Measurements from ENCODE around the gene MREG.
"Not testable (repeated sequence)": the region's sequence is repeated elsewhere in the genome, so short reads cannot be mapped to it uniquely, and the experiment has no call there.

MREG gene

GRCh38 chr2:216018709-216019108 is 5.4 kb upstream of the MREG start:
- DNase-seq, result no peak

DNA sequence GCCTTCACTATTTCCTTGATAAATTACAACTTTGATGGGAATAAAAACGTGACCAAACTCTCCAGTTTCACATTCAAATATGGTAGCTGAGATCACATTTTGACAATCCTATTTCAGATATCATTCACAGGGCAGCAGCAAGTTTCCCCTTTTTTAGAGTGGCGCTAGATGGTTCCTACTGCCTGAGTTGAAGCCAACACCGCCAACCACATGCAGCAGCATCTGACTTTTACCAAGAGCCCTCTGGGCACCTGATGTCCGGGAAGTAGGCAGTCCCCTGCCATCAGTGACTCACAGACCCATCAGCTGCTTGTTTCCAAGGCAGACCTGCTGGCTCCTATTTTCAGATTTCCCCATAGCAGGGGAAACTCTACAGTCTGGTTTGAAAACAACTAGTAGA is 4.0 kb upstream of the MREG start:
- DNase-seq, result peak in 1 of 2 donors; percentile 20

- no peak for DNase-seq
These were observed 3.2 kb upstream of the MREG start for GRCh38 chr2:216016581-216016980.

GRCh38 chr2:216015722-216016464 is 2.5 kb upstream of the MREG start:
- peak; percentile 65 to 68 for DNase-seq

- DNase-seq, result no peak
These were observed 1.6 kb upstream of the MREG start for GRCh38 chr2:216014986-216015385.

- no peak for DNase-seq
These were observed 655 bp upstream of the MREG start for GRCh38 chr2:216014006-216014405.

- no peak for DNase-seq
These were observed 596 bp downstream of the MREG start for GRCh38 chr2:216012830-216013079.

GRCh38 chr2:216012133-216012829 is 1.1 kb downstream of the MREG start:
- DNase-seq, result no peak

DNA sequence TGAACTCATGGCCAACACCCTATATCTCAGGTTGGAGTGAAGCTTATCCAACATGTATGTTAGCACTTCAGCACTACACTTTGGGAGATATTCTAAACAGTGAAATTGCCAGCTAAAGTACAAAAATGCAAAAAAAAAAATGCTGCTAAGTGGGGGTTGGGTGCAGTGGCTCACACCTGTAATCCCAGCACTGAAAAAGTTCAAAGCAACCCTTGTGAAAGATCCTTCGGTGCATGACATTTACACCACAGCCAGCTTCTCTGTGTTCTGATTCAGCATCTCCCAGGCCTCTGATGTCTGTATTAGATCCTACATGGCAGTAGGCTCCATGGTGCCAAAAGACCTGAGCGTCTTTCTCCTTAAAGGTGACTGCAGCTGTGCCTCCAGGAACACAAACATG is 4.1 kb downstream of the MREG start:
- not testable (repeated sequence) for DNase-seq

GRCh38 chr2:216008387-216008786 is 5.0 kb downstream of the MREG start:
- no peak for DNase-seq

- peak; percentile 15 to 30 for DNase-seq
These were observed 7.1 kb downstream of the MREG start for GRCh38 chr2:216006164-216006663.

DNA sequence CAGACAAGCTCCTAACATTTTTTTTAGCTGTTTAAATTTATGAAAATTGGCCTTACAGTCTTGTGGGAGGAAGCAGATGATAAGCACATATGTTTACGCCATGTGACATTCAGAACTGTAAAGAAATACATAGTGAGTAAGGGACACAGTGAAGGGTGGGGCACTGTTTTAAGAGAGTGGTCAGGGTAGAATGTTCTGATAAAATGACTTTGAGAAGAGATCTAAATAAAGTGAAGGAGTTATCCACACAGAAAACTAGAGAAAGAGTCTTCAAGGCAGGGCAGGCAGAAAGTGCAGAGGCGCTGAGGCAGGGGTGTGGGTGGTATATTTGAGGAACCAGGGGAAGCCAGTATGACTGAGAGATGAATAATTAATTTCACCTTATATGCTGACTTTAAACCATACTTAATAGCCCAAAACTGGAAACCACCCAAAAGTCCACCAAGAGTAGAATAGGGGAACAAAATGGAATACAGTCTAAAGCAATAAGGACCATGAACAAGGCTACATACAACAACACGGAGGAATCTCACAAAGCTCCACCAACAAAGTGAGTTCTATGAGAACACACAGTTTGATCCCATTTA is 8.6 kb downstream of the MREG start:
- DNase-seq, result no peak

DNA sequence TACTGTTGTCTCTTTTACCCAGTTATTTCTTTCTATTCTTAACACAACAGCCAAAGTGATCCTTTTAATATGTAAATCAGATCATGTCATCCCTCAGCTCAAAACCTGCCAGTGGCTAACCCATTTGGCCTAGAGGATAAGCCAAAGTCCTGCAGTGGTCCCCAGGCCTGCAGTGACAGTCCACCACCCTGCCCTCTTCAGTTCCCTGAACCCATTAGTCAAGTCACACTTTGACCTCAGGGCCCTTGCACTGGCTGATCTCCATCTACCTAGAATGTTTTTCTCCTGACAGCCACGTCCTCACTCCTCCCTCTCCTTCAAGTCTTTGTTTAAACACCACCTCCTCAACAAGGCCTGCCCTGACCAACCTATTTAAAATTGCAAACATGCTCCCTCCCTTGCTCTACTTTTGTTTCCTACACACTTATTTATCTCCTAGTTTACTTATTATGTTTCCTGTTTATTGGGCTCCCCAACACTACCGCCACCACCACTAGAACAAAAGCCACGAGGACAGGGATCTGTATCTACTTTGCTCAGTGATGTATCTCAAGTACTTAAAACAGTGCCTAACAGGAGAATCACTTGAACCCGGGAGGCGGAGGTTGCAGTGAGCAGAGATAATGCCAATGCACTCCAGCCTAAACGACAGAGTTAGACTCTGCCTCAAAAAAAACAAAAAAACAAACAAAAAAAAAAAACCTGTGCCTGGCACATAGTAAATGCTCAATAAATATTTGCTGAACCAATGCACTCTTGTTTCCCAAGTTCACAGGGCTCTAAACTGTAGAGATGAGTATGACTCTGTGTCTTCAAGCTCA is 9.3 kb downstream of the MREG start:
- DNase-seq, result no peak

- no peak for DNase-seq
These were observed 10.7 kb downstream of the MREG start for GRCh38 chr2:216002693-216003092.

DNA sequence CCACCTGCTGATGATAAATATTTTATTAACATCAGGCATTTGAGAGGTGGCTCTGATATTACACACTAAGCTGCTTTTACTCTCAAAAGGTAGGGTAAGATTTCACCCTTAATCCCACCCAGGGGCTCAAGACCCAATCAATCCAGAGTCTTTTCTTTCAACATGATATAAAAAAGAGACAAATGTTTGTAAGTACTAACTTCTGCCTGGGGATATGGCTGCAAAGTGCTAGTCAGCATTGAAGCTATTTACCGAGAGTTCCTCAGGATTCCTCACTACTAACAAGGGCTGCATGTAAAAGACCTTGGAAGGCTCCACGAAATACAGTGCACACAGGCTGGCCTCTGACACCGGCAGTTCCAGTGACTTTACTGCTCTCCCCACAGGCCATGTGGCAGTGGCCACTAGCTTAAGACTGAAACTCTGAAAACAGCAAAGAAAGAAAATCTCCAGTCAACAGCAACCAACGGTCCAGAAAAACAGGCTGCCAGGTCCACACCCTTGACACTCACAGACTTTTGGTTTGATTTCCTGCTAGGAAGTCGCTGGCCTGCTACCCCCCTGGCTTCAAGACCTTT is 11.2 kb downstream of the MREG start:
- no peak for DNase-seq

DNA sequence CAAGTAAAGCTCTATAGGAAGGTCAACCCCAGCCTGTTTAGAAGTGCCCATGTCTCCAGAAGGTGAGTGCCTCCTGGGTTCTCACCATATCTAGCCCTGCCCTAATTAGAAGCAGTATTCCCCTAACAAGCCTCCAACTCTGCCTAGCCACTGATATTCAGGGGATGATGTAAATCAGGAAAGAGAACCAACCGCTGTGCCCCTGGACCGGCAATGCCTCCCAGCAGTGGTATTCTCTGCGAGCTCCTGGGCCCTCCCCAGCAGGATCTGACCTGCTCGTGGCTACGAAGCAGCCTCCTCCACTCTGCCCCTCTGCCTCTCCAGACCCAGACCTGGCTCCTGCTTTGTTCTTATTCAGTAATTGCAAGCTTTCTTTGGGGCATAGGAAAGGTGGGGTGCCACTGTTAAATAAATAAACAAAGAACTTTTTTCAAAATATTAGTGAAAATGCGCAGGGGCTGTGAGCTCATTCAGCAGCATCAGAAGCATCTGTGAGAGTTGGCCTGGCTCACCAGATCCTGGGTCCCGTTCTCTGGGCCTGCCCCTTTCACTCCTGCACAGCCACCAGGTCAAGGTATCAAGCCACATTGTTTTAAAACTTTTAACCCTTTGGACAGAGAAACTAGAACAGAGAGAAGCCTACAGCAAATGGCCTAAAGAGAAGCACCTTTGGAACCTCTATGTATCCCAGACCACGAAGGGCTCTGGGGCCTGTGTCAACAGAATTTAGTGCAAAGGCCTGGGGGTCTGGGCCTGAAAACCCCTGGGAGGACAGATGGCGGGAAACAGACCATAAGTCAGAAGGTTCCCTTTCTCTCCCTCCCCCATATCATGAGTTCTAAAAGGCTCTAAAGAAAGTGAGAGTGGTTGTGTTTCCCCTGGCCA is 11.9 kb downstream of the MREG start:
- no peak for DNase-seq

DNA sequence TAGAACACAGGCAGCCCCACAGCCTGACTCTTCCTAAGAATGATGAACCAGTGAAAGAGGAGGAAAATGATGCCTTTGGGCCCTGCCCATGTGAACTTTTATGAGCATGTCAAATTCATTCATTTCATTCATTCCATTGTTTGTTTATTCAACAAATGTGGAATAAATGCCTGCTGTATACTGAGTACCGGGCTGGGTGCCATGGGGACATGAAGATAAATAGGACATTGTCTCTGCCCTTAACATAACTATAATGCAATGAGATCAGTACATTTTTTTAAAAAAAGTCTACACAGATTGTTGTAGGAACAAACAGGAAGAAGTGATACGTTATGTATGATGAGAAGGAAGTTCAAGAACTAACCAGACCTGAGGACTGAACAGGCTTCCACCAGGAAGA is 14.7 kb downstream of the MREG start:
- DNase-seq, result no peak

DNA sequence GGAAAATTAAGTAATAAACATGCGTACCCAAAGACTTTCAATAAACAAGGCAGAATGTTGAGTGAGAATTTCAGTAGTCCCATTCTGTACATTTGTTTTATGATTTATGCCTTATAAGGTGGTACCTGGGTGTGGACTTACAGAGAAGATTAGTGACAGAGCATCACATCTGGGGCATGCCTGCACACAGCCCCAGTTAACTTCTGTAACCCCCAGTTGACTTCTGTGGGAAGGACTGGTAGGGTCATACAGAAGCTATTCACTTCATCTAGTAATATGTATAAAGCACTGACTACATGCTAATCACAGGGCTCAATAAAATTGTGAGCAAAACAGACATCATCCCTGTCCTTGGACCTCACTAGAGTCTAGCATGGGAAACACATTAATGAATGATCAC is 16.1 kb downstream of the MREG start:
- no peak for DNase-seq

GRCh38 chr2:215994911-215995310 is 18.4 kb downstream of the MREG start:
- no peak for DNase-seq

DNA sequence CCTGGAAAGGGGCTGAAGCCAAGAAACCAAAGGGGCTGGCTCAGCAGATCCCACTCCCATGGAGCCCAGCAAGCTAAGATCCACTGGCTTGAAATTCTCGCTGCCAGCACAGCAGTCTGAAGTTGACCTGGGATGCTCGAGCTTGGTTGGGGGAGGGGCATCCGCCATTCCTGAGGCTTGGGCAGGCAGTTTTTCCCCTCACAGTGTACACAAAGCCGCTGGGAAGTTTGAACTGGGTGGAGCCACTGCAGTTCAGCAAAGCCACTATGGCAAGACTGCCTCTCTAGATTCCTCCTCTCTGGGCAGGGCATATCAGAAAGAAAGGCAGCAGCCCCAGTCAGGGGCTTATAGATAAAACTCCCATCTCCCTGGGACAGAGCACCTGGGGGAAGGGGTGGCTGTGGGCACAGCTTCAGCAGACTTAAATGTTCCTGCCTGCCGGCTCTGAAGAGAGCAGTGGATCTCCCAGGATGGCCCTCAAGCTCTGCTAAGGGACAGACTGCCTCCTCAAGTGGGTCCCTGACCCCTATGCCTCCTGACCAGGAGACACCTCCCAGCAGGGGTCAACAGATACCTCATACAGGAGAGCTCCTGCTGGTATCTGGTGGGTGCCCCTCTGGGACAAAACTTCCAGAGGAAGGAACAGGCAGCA is 24.7 kb downstream of the MREG start:
- DNase-seq, result not testable (repeated sequence)

GRCh38 chr2:215985257-215985656 is 28.1 kb downstream of the MREG start:
- DNase-seq, result no peak

Measured in CD4-positive, alpha-beta T cell treated with Interleukin-1 beta for 1 hour (primary cell).